SU-DHL-6 (cell line): ENCODE results near the gene LPCAT2.

Source experiments
- CTCF ChIP-seq: fragments of 200-600 bp; sonication (generic); IDR thresholded peaks from one replicate; pipeline ENCODE4 v1.5.1; 2017; ENCODE audit warnings: antibody characterized with exemption, mild to moderate bottlenecking, low read length, moderate library complexity; ENCODE audit not compliant: insufficient read depth, poor library complexity, severe bottlenecking
- EZH2phosphoT487 ChIP-seq: fragments of 200-600 bp; sonication (generic), shearing (Covaris generic); conservative IDR thresholded peaks from 2 replicates; pipeline ENCODE4 v1.6.1; 2018; ENCODE audit warnings: mild to moderate bottlenecking, antibody characterized with exemption, low read length, moderate library complexity, mixed read lengths

GRCh38 chr16:55530316-55530856 lies 21.5 kb downstream of the LPCAT2 start:
- TF ChIP-seq CTCF (no peak), EZH2phosphoT487 (no peak)
